ENCODE data around the gene NIPAL3. TPM values are rescaled to one million over a fixed set of nuclear protein-coding genes. Genes with fewer than 3 reads are reported as not detected.

The NIPAL3 gene
- total RNA-seq, 1 experiment from 2014 or later, result 11.2 TPM

- TF ChIP-seq TEAD1 (CRISPR knock-in tag; IDR thresholded peaks at IDR 0.05) (no peak), ATF2 (CRISPR knock-in tag; IDR thresholded peaks at IDR 0.05; ENCODE audit: borderline replicate concordance, low read depth) (no peak)
These were observed 29.4 kb upstream of the NIPAL3 start (continued) for GRCh38 chr1:24386241-24386640.

GRCh38 chr1:24386931-24387330 lies 28.7 kb upstream of the NIPAL3 start:
- TF ChIP-seq HMGXB4 (CRISPR knock-in tag; IDR thresholded peaks at IDR 0.05), result no peak
- ChIA-PET CTCF (interaction anchor here (0.8 to 5.9 kb wide), 3 partner anchors 185 to 576 kb away, joined by 3 to 45 read pairs (median 27); no protein-coding TSS in a partner anchor), POLR2A (no interaction called here)
- H3K9me3 Mint-ChIP-seq, result no peaks in the 10 kb centered on the region
- no peaks in the 10 kb centered on the region; the same call in 1 of the 2 replicates for H3K27me3 Mint-ChIP-seq (ENCODE audit: low read depth)
- no peak for ATAC-seq
- DNase-seq (ENCODE audit: low spot score), result no peak
- H3K27ac Mint-ChIP-seq, result no peak overlapping the region
- peaks cover 9% of the 10 kb centered on the region for H3K4me1 Mint-ChIP-seq
- no peak overlapping the region for H3K4me3 Mint-ChIP-seq
- peaks cover 2% of the 10 kb centered on the region; the same call in 1 of the 2 replicates for H3K36me3 Mint-ChIP-seq

GRCh38 chr1:24387636-24388175 lies 27.9 kb upstream of the NIPAL3 start:
- H3K27me3 Mint-ChIP-seq (ENCODE audit: low read depth), result no peaks in the 10 kb centered on the region; the same call in 1 of the 2 replicates
- H3K4me3 Mint-ChIP-seq, result no peak overlapping the region
- no peaks in the 10 kb centered on the region for H3K9me3 Mint-ChIP-seq
- H3K4me1 Mint-ChIP-seq, result peaks cover 16% of the 10 kb centered on the region
- TF ChIP-seq ZNF396 (CRISPR knock-in tag; IDR thresholded peaks at IDR 0.05; ENCODE audit: borderline replicate concordance) (no peak), ZNF281 (CRISPR knock-in tag; IDR thresholded peaks at IDR 0.05) (no peak), ELF4 (CRISPR knock-in tag; IDR thresholded peaks at IDR 0.05; ENCODE audit: low read depth) (no peak), ATF6 (CRISPR knock-in tag; IDR thresholded peaks at IDR 0.05) (no peak), FOXK1 (CRISPR knock-in tag; IDR thresholded peaks at IDR 0.05) (no peak), ATF3 (CRISPR knock-in tag; conservative IDR thresholded peaks at IDR 0.05) (no peak), ZNF671 (CRISPR knock-in tag; IDR thresholded peaks at IDR 0.05) (no peak), CTCF (IDR thresholded peaks at IDR 0.05) (no peak), ZNF425 (CRISPR knock-in tag; conservative IDR thresholded peaks at IDR 0.05) (no peak), SMAD4 (CRISPR knock-in tag; IDR thresholded peaks at IDR 0.05) (no peak), NR1H2 (CRISPR knock-in tag; IDR thresholded peaks at IDR 0.05) (no peak)
- ChIA-PET CTCF (interaction anchor here (0.8 to 5.9 kb wide), 3 partner anchors 186 to 577 kb away, joined by 3 to 45 read pairs (median 27); no protein-coding TSS in a partner anchor), POLR2A (interaction anchor here (0.6 kb wide), 2 partner anchors 186 to 531 kb away, joined by 3 to 4 read pairs; no protein-coding TSS in a partner anchor)
- ATAC-seq (no peak), DNase-seq (ENCODE audit: low spot score) (no peak)
- peaks cover 2% of the 10 kb centered on the region; the same call in 1 of the 2 replicates for H3K36me3 Mint-ChIP-seq
- no peak overlapping the region for H3K27ac Mint-ChIP-seq
